Neural crest cell (in vitro differentiated cells): Measurements from ENCODE around the gene IL36A. TPM values are rescaled to one million over a fixed set of nuclear protein-coding genes. Genes with fewer than 3 reads are reported as not detected.

ENCODE experiments used
- DNase-seq: peaks from one replicate; pipeline ENCODE4 v3.0.0; 2021; ENCODE audit warnings: low read depth, mixed read lengths, low spot score
- H3K27ac Mint-ChIP-seq: one replicate; pipeline ENCODE4 v1.8.0; 2021; ENCODE audit warnings: mild to moderate bottlenecking, mixed read lengths; ENCODE audit not compliant: unreplicated experiment
- H3K27me3 Mint-ChIP-seq: 2 replicates; pipeline ENCODE4 v1.8.0; 2021; ENCODE audit warnings: low read depth, mild to moderate bottlenecking, mixed read lengths
- H3K36me3 Mint-ChIP-seq: 2 replicates; pipeline ENCODE4 v1.8.0; 2021; ENCODE audit warnings: low read depth, mild to moderate bottlenecking, mixed read lengths
- H3K4me1 Mint-ChIP-seq: 2 replicates; pipeline ENCODE4 v1.8.0; 2021; ENCODE audit warnings: mixed read lengths
- H3K4me3 Mint-ChIP-seq: one replicate; pipeline ENCODE4 v1.8.0; 2021; ENCODE audit warnings: mild to moderate bottlenecking, mixed read lengths
- H3K9me3 Mint-ChIP-seq: 2 replicates; pipeline ENCODE4 v1.8.0; 2021; ENCODE audit warnings: mixed read lengths
- total RNA-seq: library from RNA; stranded (reverse); gene quantifications from 2 replicates; pipeline ENCODE4 v1.2.1, GENCODE V29; 2021
- TF ChIP-seq, protein P1 (sequence below): fragments of 200-600 bp; sonication (generic); conservative IDR thresholded peaks from 2 replicates; pipeline ENCODE4 v1.5.0; 2021; ENCODE audit warnings: antibody characterized with exemption, mild to moderate bottlenecking

IL36A gene
- total RNA-seq, 1 donor from 2014 or later: not detected

DNA sequence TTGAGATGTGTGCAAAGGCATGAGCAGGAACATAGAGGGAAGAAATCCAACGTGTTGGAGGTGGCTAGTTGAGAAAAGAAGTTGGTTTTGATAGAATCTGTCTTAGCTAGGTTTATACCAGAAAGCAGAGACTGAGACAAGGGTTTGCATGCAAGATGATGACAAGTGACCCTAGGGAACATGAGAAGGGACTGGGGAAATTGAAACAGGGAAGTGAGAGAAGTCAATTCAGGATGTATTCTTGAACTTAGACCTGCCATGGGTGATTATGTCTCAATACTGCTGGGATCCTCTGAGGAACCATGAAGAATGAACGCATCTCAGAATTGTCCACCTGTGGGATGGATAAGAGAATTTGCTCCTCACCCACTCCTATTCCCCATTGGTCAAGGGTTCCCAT is 20.5 kb downstream of the IL36A start:
- no peak for DNase-seq
- TF ChIP-seq, protein P1, sequence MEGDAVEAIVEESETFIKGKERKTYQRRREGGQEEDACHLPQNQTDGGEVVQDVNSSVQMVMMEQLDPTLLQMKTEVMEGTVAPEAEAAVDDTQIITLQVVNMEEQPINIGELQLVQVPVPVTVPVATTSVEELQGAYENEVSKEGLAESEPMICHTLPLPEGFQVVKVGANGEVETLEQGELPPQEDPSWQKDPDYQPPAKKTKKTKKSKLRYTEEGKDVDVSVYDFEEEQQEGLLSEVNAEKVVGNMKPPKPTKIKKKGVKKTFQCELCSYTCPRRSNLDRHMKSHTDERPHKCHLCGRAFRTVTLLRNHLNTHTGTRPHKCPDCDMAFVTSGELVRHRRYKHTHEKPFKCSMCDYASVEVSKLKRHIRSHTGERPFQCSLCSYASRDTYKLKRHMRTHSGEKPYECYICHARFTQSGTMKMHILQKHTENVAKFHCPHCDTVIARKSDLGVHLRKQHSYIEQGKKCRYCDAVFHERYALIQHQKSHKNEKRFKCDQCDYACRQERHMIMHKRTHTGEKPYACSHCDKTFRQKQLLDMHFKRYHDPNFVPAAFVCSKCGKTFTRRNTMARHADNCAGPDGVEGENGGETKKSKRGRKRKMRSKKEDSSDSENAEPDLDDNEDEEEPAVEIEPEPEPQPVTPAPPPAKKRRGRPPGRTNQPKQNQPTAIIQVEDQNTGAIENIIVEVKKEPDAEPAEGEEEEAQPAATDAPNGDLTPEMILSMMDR: no peak
- Mint-ChIP-seq H3K9me3 (no peaks in the 10 kb centered on the region), H3K27me3 (peaks cover 78% of the 10 kb centered on the region), H3K4me3 (no peak overlapping the region), H3K36me3 (no peaks in the 10 kb centered on the region), H3K4me1 (no peaks in the 10 kb centered on the region), H3K27ac (no peak overlapping the region)

DNA sequence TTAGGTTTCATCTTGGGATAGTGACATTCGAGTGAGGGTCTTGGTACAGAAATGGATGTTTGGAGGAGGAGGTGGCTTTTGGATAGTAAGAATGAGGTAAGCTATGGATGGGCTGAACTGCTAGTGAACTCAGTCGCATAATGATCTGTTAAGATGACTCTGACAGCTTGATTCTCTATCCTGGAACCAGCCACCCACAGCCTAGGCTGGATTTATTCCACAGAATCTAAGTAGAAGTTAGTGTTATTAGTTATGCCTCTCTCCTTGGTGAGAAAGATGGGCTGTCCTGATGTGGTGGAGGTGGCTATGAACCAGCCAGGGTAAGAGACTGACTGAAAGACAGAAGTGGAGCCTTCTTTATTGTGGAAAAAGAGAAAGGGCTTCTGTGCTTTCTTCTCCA is 22.4 kb downstream of the IL36A start:
- DNase-seq: no peak
- Mint-ChIP-seq H3K4me1 (no peaks in the 10 kb centered on the region), H3K36me3 (no peaks in the 10 kb centered on the region), H3K27me3 (peaks cover 85% of the 10 kb centered on the region), H3K4me3 (no peak overlapping the region), H3K27ac (no peak overlapping the region), H3K9me3 (no peaks in the 10 kb centered on the region)
- TF ChIP-seq, protein P1: no peak

DNA sequence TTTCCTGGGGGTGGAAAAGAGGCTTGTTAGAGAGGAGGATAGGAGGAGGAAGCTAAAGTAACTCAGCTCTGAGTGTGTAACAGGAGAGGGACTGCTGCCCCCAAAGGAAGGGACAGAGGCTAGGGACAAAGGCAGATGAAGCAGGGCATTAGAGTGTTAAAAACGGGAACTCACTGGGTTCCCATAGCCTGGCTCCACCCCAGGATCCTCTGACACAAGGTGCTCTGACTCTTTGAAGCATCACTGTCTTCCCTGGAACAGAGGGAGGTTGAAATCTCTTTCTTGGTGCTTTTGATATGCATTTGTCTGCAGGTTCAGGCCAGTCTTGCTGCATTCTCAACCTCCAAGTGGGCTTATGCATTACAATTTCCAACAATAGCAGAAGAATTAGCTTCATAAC is 22.9 kb downstream of the IL36A start:
- Mint-ChIP-seq H3K4me1 (no peaks in the 10 kb centered on the region), H3K36me3 (no peaks in the 10 kb centered on the region), H3K4me3 (no peak overlapping the region), H3K27ac (no peak overlapping the region), H3K9me3 (no peaks in the 10 kb centered on the region), H3K27me3 (peaks cover 83% of the 10 kb centered on the region)
- TF ChIP-seq, protein P1: no peak
- DNase-seq: no peak

DNA sequence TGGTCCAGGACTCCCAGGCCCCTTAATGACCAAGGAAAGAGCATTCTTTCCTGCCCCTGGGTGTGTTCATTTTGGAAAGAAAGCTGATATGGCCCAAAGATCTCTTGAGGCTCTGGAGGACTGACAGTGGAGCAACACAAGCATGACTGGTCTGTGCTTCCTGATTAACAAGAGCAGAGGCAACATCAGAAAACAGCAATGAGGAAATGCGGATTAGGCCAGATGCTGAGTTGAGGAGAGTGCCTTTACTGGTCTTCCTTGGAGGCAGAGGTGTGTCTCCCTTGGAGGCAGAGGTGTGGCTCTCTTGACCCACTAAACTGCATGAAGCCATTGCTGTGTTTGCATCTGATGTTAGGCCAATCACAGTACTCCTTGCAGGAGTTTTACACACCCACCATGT is 27.5 kb downstream of the IL36A start:
- TF ChIP-seq, protein P1: no peak
- H3K4me1 Mint-ChIP-seq: no peaks in the 10 kb centered on the region
- no peaks in the 10 kb centered on the region for H3K9me3 Mint-ChIP-seq
- no peak overlapping the region for H3K4me3 Mint-ChIP-seq
- no peak overlapping the region for H3K27ac Mint-ChIP-seq
- no peaks in the 10 kb centered on the region for H3K36me3 Mint-ChIP-seq
- no peak for DNase-seq
- peaks cover 44% of the 10 kb centered on the region for H3K27me3 Mint-ChIP-seq

DNA sequence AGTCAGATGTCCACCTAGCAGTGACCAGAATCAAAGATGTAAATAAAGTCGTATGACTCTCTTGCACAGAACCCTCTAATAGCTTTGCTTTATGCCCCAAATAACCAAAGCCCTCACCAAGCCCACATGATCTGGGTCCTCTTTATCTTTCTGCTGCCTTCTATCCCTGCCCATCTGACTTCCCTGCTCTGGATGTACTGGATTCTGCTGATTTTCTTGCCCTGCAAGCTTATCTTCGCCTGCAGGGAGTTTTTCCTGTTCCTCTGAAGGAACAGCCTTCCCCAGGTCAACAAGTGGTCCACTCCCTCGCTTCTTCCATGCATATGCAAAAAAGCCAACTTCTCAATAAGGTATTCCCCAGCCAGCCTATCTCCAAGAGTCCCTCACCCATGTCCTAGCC is 28.8 kb downstream of the IL36A start:
- DNase-seq: no peak
- Mint-ChIP-seq H3K36me3 (no peaks in the 10 kb centered on the region), H3K4me3 (no peak overlapping the region), H3K4me1 (no peaks in the 10 kb centered on the region), H3K27me3 (peaks cover 37% of the 10 kb centered on the region), H3K9me3 (no peaks in the 10 kb centered on the region), H3K27ac (no peak overlapping the region)
- TF ChIP-seq, protein P1: no peak

DNA sequence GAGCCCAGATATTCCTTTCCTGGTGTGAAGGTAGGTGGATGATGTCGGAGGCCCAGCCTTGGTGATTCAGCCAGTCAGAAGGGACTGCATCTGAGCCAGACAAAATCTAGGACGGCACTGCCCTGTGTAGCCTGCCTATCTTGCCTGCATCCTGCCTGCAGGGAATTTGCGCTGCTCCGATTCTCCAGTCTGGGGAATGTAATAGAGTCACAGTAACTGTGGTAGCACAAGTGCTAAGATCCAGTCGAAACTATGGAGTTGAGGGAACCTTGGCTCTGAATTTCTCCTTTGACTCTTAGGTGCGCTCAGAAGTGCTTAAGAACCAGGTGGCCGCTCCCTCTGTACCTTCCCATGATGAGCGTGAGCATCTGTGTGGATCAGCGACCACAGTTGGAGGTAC is 31.5 kb downstream of the IL36A start:
- Mint-ChIP-seq H3K27ac (no peak overlapping the region), H3K4me3 (no peak overlapping the region), H3K9me3 (no peaks in the 10 kb centered on the region), H3K27me3 (peaks cover 35% of the 10 kb centered on the region), H3K36me3 (no peaks in the 10 kb centered on the region), H3K4me1 (no peaks in the 10 kb centered on the region)
- TF ChIP-seq, protein P1: no peak
- no peak for DNase-seq
